HL-60/S4 treated with phorbol 12-myristate 13-acetate at 8.2 ng/mL for 4 days and 3 days (cell line): ENCODE measurements around the gene MAPK14.

ENCODE experiments used
- in situ Hi-C: fragments of 300-500 bp; cut with MboI; formaldehyde crosslinking; loops from 2 replicates; pipeline ENCODE4 v1.15.0; 2022; ENCODE audit warnings: low sequenced_read_pairs

The MAPK14 gene

DNA sequence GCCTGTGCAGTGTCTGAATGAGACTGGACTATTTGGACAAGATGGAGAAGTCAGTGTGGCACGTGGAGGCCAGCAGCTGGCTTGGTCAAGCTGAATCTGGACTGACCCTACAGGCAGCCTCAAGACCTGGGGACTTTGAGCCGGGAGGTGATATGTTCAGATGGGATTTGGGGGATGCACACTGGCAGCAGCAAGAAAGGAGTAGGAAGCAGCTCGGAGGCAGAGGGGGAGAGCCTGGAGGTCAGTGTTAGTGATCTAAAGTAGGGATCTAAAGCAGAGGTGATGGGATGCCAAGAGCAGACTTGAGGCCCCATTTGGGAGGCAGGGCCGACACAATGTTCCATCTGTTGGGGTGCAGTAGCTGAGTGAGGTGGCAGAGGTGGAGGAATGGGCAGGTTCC, 105.5 kb downstream of the MAPK14 start:
- in situ Hi-C loops: no loop called here

GRCh38 chr6:36133912-36134311, 106.3 kb downstream of the MAPK14 start:
- in situ Hi-C loops: no loop called here

DNA sequence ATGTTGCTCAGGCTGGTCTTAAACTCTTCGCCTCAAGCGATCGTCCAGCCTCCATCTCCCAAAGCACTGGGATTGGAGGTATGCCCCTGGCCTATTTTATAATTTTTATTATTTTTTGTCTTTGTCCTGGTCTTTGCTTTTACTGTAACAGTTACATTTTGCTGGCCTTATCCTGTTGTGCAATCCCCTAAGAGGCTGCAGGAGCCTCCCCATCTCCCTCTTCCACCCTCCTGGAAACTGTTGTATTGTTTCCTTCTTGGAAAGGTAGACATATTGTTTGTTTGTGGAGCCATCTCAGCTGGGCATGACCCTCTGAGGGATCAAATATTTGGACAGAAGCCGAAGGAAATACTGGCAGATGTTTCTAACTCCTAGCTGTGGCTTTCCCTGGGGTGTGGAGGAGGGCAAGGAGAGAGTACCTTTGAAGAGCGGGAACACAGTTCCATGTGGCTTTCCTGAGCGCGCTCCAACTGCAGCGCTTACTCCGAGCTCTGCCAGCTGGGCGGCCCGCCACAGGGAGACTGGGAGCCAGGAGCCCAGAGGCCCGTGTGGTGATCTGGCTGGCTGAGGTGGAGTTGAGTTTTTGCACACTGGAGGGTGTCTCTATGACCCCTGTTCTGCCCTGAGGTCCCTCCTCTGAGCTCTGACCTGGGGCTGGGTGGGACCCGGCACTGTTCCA, 107.6 kb downstream of the MAPK14 start:
- in situ Hi-C loops: no loop called here

- in situ Hi-C loops: no loop called here
These were observed 108.4 kb downstream of the MAPK14 start for GRCh38 chr6:36136034-36136433.

DNA sequence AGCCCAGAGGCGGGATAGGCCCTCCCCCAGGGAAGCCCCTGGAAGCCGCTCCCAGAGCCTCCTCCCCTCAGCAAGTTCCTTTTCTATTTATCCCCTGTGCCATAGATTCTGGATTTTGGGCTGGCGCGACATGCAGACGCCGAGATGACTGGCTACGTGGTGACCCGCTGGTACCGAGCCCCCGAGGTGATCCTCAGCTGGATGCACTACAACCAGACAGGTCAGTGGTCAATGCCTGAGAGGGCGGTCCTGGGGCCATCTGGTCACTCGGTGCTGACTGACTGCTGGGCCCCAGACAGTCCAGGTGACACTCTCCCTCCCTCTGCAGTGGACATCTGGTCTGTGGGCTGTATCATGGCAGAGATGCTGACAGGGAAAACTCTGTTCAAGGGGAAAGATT, 108.9 kb downstream of the MAPK14 start:
- in situ Hi-C loops: no loop called here

- in situ Hi-C loops: no loop called here
These were observed 111.1 kb downstream of the MAPK14 start for GRCh38 chr6:36138667-36139066.

GRCh38 chr6:36139431-36139830, 111.8 kb downstream of the MAPK14 start:
- in situ Hi-C loops: no loop called here

DNA sequence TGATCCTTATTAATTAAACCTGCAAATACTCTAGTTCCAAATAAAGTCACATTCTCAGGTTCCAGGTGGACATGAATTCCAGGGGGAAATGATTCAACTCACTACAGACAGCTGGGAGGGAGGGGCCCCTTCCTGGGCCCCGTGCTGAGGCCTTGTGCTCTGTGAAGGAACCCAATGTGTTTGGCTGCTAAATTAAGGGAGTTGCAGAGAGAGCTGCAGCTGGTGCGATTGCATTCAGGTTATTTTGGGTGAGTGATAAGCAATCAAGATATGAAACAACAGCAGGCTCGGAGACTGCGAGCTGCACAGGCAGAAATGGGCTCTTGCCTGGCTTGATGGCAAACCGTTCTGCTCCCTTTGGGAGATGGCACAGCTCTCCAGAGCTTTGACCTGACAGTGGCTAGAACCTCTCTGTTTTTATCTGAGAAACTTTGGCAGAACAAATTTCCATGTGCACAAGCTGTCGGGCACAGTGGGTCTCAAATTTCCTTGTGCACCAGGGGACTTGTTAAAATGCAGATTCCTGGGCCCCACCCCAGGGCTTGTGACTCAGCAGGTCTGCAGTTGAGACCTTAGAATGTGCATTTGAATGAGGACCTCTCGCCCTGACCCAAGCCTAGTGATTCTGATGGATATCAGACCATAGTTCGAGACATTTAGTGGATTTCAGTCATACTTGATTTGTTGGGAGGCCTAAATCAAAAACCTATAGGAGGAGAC, 112.5 kb downstream of the MAPK14 start:
- in situ Hi-C loops: no loop called here

DNA sequence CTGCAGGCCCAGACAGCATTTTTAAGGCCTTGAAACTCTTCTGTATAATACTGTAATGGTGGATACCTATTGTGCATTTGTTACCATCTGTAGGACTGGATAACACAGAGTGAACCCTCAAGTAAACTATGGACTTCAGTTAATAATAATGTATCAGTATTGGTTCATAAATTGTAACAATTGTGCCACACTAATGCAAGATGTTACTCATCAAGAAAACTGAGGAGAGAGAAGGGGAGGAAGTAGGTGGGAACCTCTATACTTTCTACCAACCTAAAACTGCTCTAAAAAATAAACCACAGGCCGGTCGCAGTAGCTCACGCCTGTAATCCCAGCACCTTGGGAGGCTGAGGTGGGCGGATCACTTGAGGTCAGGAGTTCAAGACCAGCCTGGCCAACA, 113.5 kb downstream of the MAPK14 start:
- in situ Hi-C loops: no loop called here

DNA sequence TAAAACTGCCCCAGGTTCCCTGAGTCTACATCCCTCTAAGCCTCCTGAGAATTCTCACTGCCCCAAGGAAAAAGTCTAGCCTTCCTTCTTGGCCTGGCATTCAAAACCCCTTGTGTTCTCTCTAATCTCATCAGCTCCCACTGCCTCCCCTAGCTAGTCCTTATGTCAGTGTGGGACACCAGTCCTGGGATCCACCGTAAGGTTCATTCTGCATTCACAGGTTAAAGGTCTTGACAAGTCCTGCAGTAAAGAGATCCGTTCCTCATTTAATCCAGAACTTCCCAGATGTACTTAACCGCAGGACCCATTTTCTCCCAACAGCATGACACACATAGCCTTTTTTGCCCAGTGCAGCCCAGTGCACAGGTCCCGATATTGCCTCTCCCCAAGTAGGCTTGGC, 114.4 kb downstream of the MAPK14 start:
- in situ Hi-C loops: no loop called here

DNA sequence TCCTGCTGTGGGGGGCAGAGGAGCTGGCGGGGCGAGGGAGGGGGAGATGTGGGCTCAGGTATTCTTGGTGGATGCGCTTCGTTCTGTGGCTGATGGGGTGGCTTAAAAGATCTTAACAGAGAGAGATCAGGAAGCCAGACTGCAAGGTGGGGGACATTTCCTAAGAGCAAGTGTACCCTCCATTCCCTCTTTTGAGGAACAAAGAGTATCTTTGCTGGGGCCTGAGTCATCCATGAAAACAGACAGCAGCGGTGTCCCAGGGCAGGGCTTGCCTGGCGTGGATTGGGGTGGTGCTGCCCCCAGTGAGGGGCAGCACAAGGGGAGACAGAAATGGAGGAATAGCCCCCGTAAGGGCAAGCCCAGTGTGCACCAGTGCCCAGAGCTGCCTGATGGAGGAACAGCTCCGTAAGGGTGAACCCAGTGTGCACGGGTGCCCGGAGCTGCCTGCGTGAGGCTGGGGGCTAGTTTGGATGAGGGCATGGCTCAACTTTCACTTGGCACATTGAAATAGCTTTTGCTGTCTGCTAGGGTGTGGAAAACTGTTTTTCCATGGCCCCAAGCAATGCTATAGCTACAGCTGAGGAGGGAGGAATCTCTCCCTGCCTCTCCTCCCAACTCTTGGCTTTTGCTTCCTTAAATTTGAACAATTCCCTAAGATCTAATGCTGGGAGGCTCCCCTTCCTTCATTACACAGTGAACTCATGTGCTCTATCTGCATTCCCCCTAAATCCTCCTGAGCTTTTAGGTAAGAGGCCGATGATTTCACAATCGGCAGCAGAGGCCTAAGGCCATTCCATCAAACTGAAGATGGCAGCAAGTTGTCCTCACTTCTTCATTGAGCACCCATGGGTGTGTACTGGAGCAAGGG, 115.6 kb downstream of the MAPK14 start:
- in situ Hi-C loops: no loop called here

DNA sequence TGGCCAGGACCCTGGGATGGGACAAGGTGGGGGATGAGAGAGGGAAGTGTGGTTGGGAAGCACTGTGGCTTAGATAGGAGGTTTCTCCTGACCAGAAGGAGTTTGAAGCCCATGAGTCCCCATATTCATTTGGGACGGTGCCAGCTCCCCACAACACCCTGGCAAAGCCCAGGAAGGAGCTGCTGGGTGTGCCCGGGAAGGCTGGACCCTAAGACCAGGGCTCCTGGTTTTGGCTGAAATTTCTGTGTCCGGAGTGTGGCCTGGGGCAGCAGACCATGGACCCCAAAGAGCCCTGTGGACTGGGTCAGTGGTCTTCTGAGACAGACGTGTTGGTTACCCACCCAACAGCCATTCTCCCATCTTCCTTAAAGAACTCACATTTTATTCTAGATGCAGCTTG, 117.9 kb downstream of the MAPK14 start:
- in situ Hi-C loops: no loop called here

GRCh38 chr6:36147294-36147693, 119.7 kb downstream of the MAPK14 start:
- in situ Hi-C loops: no loop called here

DNA sequence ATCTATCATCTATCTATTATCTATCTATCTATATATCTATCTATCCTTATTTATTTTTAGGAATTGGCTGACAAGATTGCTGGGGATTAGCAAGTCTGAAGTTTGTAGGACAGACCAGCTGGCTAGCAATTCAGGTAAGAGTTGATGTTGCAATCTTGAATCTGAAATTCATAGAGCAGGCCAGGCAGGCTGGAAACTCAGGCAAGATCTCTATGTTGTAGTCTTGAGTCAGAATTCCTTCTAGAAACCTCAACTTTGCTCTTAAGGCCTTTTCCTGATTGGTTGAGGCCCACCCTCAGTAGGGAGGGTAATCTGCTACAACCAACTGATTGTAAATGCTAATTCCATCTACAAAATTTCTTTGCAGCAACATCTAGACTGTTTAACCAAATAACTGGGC, 121.9 kb downstream of the MAPK14 start:
- in situ Hi-C loops: no loop called here

DNA sequence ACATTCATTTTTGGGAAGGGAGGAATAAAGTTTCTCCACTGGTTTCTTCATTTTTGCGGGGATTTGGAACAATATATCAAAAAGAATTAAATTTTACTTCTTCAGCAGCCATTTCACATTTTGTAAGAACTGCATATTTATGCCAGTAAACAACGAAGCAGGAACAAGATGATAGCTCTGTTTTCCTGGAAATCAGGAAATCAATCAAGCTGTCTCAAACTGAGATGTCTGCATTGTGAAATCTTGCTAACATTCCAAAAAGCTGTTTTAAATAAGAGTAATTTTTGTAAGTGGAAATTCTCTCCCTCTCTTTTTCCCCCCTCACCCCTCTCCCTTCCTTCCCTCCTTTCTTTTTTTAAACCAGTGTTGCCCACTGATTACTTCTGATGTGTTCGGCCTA, 122.7 kb downstream of the MAPK14 start:
- in situ Hi-C loops: no loop called here

GRCh38 chr6:36154286-36154685, 126.7 kb downstream of the MAPK14 start:
- in situ Hi-C loops: no loop called here

DNA sequence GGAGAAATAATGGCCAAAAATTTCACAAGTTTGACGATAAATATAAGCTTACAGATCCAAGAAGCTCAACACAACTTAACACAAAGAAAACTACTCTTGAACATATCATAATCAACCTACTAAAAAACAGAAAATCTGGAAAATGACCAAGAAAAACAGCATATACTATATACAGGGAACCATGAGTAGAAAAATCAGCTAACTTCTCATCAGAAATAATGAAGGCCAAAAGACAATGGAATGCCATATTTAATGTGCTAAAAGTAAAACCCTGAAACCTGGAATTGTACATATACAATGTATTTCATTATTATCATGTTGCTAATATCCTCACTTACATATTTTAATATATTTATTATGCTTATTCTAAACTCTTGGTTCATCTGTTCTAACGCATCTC, 128.1 kb downstream of the MAPK14 start:
- in situ Hi-C loops: no loop called here

DNA sequence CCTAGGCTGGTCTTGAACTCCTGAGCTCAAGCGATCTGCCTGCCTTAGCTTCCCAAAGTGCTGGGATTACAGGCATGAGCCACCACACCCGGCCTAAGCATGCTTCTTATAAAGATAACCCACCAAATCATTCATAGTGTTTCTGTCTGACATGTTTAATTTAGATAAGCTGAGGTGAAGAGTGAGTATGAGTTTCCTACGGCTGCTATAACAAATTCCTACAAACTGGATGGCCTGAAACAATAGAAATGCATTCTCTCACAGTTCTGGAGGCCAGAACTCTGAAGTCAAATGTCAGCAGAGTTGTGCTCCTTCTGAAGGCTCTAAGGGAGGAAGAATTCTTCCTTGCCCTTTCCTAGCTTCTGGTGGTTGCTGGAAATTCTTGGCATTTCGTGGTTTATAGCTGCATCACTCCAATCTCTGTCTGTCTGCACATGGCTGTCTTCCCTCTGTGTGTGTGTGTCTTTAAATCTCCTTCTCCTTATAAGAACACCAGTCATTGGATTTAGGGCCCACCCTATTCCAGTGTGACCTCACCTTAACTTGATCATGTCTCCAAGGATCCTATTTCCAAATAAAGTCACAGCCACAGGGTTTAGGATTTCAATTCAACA, 132.6 kb downstream of the MAPK14 start:
- in situ Hi-C loops: no loop called here
